ENCODE measurements around the gene RPL18A.

Gene RPL18A

GRCh38 chr19:17860331-17860992 is 752 bp downstream of the RPL18A start:
- no peak for DNase-seq
- H3K4me1 ChIP-seq (ENCODE audit: insufficient read depth, low read length) = peaks cover 24% of the 10 kb centered on the region
- peak overlapping the region; percentile 95 for H3K27ac ChIP-seq (ENCODE audit: low read length)
- peaks cover 48% of the 10 kb centered on the region for H3K36me3 ChIP-seq (ENCODE audit: insufficient read depth, low read length)
- H3K9ac ChIP-seq (ENCODE audit: low read depth, low read length) = peak overlapping the region; percentile 98
- H3K79me2 ChIP-seq (ENCODE audit: insufficient read depth, low read length) = peaks cover 33% of the 10 kb centered on the region
- H3K9me3 ChIP-seq (ENCODE audit: insufficient read depth, low read length, severe bottlenecking) = no peaks in the 10 kb centered on the region
- peaks cover 47% of the 10 kb centered on the region for H4K20me1 ChIP-seq (ENCODE audit: insufficient read depth, low read length)
- no peaks in the 10 kb centered on the region for H3K27me3 ChIP-seq (ENCODE audit: insufficient read depth, low read length, poor library complexity)
- peak overlapping the region; percentile 56 for H2AFZ ChIP-seq (ENCODE audit: low read depth, low read length)
- peak overlapping the region; percentile 99 to 100 for H3K4me3 ChIP-seq (ENCODE audit: low read depth in 1 of 2, low read length in 2 of 2)
- peak overlapping the region; percentile 89 for H3K4me2 ChIP-seq (ENCODE audit: insufficient read depth, low read length)
- TF ChIP-seq CTCF (IDR thresholded peaks at IDR 0.05; ENCODE audit: borderline replicate concordance, extremely low read depth, low read length, poor library complexity, severe bottlenecking) (no peak), EZH2 (IDR thresholded peaks at IDR 0.05; ENCODE audit: borderline replicate concordance, low read depth, low read length, severe bottlenecking) (no peak)
- no peak for ATAC-seq (ENCODE audit: insufficient read depth, low read depth)

GRCh38 chr19:17860993-17861360 is 1.3 kb downstream of the RPL18A start:
- Histone ChIP-seq H3K4me3 (ENCODE audit: low read depth in 1 of 2, low read length in 2 of 2) (peak overlapping the region; percentile 99 to 100), H3K9ac (ENCODE audit: low read depth, low read length) (peak overlapping the region; percentile 98), H3K79me2 (ENCODE audit: insufficient read depth, low read length) (peaks cover 33% of the 10 kb centered on the region), H3K36me3 (ENCODE audit: insufficient read depth, low read length) (peaks cover 48% of the 10 kb centered on the region), H3K27ac (ENCODE audit: low read length) (peak overlapping the region; percentile 95), H4K20me1 (ENCODE audit: insufficient read depth, low read length) (peaks cover 52% of the 10 kb centered on the region), H3K4me2 (ENCODE audit: insufficient read depth, low read length) (peak overlapping the region; percentile 89), H2AFZ (ENCODE audit: low read depth, low read length) (no peak overlapping the region), H3K9me3 (ENCODE audit: insufficient read depth, low read length, severe bottlenecking) (no peaks in the 10 kb centered on the region), H3K4me1 (ENCODE audit: insufficient read depth, low read length) (peaks cover 23% of the 10 kb centered on the region), H3K27me3 (ENCODE audit: insufficient read depth, low read length, poor library complexity) (no peaks in the 10 kb centered on the region)
- TF ChIP-seq CTCF (IDR thresholded peaks at IDR 0.05; ENCODE audit: borderline replicate concordance, extremely low read depth, low read length, poor library complexity, severe bottlenecking) = no peak
- no peak for TF ChIP-seq EZH2 (IDR thresholded peaks at IDR 0.05; ENCODE audit: borderline replicate concordance, low read depth, low read length, severe bottlenecking)
- ATAC-seq (ENCODE audit: insufficient read depth, low read depth) (no peak), DNase-seq (no peak)

- H3K79me2 ChIP-seq (ENCODE audit: insufficient read depth, low read length) = peaks cover 33% of the 10 kb centered on the region
- H3K4me1 ChIP-seq (ENCODE audit: insufficient read depth, low read length) = peaks cover 23% of the 10 kb centered on the region
- H3K4me3 ChIP-seq (ENCODE audit: low read depth in 1 of 2, low read length in 2 of 2) = peak overlapping the region in 1 of 2 experiments; percentile 99; a peak in 3 of 4 replicates
- TF ChIP-seq CTCF (IDR thresholded peaks at IDR 0.05; ENCODE audit: borderline replicate concordance, extremely low read depth, low read length, poor library complexity, severe bottlenecking) = no peak
- TF ChIP-seq EZH2 (IDR thresholded peaks at IDR 0.05; ENCODE audit: borderline replicate concordance, low read depth, low read length, severe bottlenecking) = no peak
- H3K36me3 ChIP-seq (ENCODE audit: insufficient read depth, low read length) = peaks cover 48% of the 10 kb centered on the region
- H4K20me1 ChIP-seq (ENCODE audit: insufficient read depth, low read length) = peaks cover 52% of the 10 kb centered on the region
- H3K4me2 ChIP-seq (ENCODE audit: insufficient read depth, low read length) = peak overlapping the region; percentile 89
- H3K27ac ChIP-seq (ENCODE audit: low read length) = peak overlapping the region; percentile 95; the same call in 1 of the 2 replicates
- DNase-seq (no peak), ATAC-seq (ENCODE audit: insufficient read depth, low read depth) (no peak)
- H3K27me3 ChIP-seq (ENCODE audit: insufficient read depth, low read length, poor library complexity) = no peaks in the 10 kb centered on the region
- H3K9me3 ChIP-seq (ENCODE audit: insufficient read depth, low read length, severe bottlenecking) = no peaks in the 10 kb centered on the region
- H2AFZ ChIP-seq (ENCODE audit: low read depth, low read length) = no peak overlapping the region
- H3K9ac ChIP-seq (ENCODE audit: low read depth, low read length) = peak overlapping the region; percentile 98
These were observed 2.1 kb downstream of the RPL18A start for GRCh38 chr19:17861542-17862402.

Data from DND-41 (cell line).